Measurements from ENCODE around the gene RASAL2.

Gene RASAL2

GRCh38 chr1:178472531-178472930 lies 378.6 kb downstream of the RASAL2 start:
- DNase-seq: no peak

- DNase-seq: no peak
These were observed 383.5 kb downstream of the RASAL2 start for GRCh38 chr1:178477373-178477772.

GRCh38 chr1:178477841-178478240 lies 383.9 kb downstream of the RASAL2 start:
- no peak for DNase-seq

- DNase-seq: no peak
These were observed 389.5 kb downstream of the RASAL2 start for GRCh38 chr1:178483251-178483957.

- DNase-seq: no peak
These were observed 390.9 kb downstream of the RASAL2 start for GRCh38 chr1:178484698-178485225.

- DNase-seq: no peak
These were observed 391.7 kb downstream of the RASAL2 start for GRCh38 chr1:178485541-178485981.

- DNase-seq: no peak
These were observed 392.5 kb downstream of the RASAL2 start for GRCh38 chr1:178486100-178487069.

- DNase-seq: no peak
These were observed 393.2 kb downstream of the RASAL2 start for GRCh38 chr1:178487070-178487615.

- no peak for DNase-seq
These were observed 394.5 kb downstream of the RASAL2 start for GRCh38 chr1:178488393-178488792.

GRCh38 chr1:178489399-178489798 lies 395.5 kb downstream of the RASAL2 start:
- no peak for DNase-seq

- DNase-seq: no peak
These were observed 396.2 kb downstream of the RASAL2 start for GRCh38 chr1:178490136-178490535.

GRCh38 chr1:178490967-178491366 lies 397.1 kb downstream of the RASAL2 start:
- no peak for DNase-seq

- DNase-seq: no peak
These were observed 397.8 kb downstream of the RASAL2 start for GRCh38 chr1:178491721-178492120.

- no peak for DNase-seq
These were observed 398.4 kb downstream of the RASAL2 start for GRCh38 chr1:178492341-178492740.

GRCh38 chr1:178493301-178493741 lies 399.4 kb downstream of the RASAL2 start:
- no peak for DNase-seq

- no peak for DNase-seq
These were observed 400.7 kb downstream of the RASAL2 start for GRCh38 chr1:178494569-178494971.

- DNase-seq: no peak
These were observed 401.3 kb downstream of the RASAL2 start for GRCh38 chr1:178495158-178495557.

- no peak for DNase-seq
These were observed 402.0 kb downstream of the RASAL2 start for GRCh38 chr1:178495741-178496409.

- DNase-seq: no peak
These were observed 402.7 kb downstream of the RASAL2 start, which contains the start of gene CLEC20A for GRCh38 chr1:178496410-178497135. TSS of gene CLEC20A (minus strand) at chr1:178496964. CDS start at chr1:178496939, 25 bp downstream.

- no peak for DNase-seq
These were observed 404.1 kb downstream of the RASAL2 start for GRCh38 chr1:178497903-178498478.

Measured in activated CD8-positive, alpha-beta memory T cell treated with anti-CD3 and anti-CD28 coated beads for 24 hours (primary cell).